ENCODE measurements around the gene TMEM140. TPM values are rescaled to one million over a fixed set of nuclear protein-coding genes. Genes with fewer than 3 reads are reported as not detected.

TMEM140 gene
- total RNA-seq, 2 donors from 2014 or later, result 4.0 to 9.6 TPM

DNA sequence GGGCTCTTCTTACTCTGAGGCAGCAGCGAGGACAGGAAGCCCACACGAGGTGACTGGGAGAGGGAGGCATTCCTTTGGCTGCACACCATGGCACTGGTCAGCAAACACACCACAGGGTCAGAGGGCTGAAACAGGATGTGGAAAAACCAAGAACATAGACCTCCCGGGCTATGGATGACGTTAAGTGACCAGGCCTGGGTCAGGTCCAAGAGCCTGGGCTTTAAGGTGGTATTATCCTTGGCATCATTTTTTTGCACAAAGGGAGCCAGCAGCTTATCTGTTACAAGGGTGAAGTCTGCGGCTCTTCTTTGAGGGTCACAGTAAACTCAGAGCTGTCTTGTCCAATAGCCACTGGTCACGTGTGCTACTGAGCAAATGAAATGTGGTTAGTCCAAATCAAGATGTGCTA, 56.5 kb downstream of the TMEM140 start:
- no peak for TF ChIP-seq POLR2A (IDR thresholded peaks at IDR 0.05)
- TF ChIP-seq, protein P1, sequence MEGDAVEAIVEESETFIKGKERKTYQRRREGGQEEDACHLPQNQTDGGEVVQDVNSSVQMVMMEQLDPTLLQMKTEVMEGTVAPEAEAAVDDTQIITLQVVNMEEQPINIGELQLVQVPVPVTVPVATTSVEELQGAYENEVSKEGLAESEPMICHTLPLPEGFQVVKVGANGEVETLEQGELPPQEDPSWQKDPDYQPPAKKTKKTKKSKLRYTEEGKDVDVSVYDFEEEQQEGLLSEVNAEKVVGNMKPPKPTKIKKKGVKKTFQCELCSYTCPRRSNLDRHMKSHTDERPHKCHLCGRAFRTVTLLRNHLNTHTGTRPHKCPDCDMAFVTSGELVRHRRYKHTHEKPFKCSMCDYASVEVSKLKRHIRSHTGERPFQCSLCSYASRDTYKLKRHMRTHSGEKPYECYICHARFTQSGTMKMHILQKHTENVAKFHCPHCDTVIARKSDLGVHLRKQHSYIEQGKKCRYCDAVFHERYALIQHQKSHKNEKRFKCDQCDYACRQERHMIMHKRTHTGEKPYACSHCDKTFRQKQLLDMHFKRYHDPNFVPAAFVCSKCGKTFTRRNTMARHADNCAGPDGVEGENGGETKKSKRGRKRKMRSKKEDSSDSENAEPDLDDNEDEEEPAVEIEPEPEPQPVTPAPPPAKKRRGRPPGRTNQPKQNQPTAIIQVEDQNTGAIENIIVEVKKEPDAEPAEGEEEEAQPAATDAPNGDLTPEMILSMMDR (IDR thresholded peaks at IDR 0.05), result no peak
- peak in 1 of 4 donors; percentile 53 for DNase-seq
- Histone ChIP-seq H3K27ac (peak overlapping the region; percentile 81 to 96 (median 89)), H3K4me1 (peaks cover 91% of the 10 kb centered on the region), H3K4me3 (no peak overlapping the region), H3K9me3 (no peaks in the 10 kb centered on the region), H3K36me3 (replicated peaks in 1 of 2; ENCODE audit: insufficient read depth in 1 of 2, low read depth in 2 of 2) (peaks cover 0 to 2% of the 10 kb centered on the region in 2 donors), H3K27me3 (no peaks in the 10 kb centered on the region)
- intact Hi-C loops (cut with DNase I), result no loop called here
- 46 to 58% methylated on average over 4 to 6 of the region's 6 CpGs for WGBS, 2 donors
- no peak for ATAC-seq

DNA sequence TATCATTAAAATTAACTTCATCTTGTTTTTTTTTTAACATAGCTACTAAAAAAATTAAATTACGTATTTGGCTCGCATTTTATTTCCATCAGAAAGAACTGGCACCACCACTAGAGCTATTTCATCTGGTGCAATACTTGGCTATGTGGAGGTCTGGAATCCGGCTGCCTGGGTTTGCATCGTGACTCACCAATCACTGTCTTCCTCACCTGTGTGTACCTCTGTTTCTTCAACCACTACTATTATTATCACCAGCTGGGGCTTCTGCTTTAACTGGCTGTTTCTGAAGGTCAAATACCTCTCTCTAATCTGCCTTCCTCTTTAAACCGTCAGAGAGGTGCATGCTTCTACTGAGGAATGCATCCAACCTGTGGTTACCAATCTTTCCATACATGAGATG, 57.0 kb downstream of the TMEM140 start:
- peak; percentile 78 to 90 (median 83) for DNase-seq
- intact Hi-C loops (cut with DNase I), result no loop called here
- H3K36me3 ChIP-seq (replicated peaks in 1 of 2; ENCODE audit: insufficient read depth in 1 of 2, low read depth in 2 of 2), result peaks cover 0 to 2% of the 10 kb centered on the region in 2 donors
- TF ChIP-seq POLR2A (IDR thresholded peaks at IDR 0.05), result peak in 1 of 3 donors; percentile 10
- TF ChIP-seq, protein P1 (IDR thresholded peaks at IDR 0.05), result peak in 4 of 7 experiments; percentile 6 to 34 (median 30)
- peaks cover 91% of the 10 kb centered on the region for H3K4me1 ChIP-seq
- peak; percentile 89 for ATAC-seq
- no peak overlapping the region for H3K4me3 ChIP-seq
- no peaks in the 10 kb centered on the region for H3K9me3 ChIP-seq
- 11 to 15% methylated on average over 5 of the region's 5 CpGs for WGBS, 2 donors
- H3K27ac ChIP-seq, result peak overlapping the region; percentile 81 to 96 (median 89)
- H3K27me3 ChIP-seq, result no peaks in the 10 kb centered on the region

DNA sequence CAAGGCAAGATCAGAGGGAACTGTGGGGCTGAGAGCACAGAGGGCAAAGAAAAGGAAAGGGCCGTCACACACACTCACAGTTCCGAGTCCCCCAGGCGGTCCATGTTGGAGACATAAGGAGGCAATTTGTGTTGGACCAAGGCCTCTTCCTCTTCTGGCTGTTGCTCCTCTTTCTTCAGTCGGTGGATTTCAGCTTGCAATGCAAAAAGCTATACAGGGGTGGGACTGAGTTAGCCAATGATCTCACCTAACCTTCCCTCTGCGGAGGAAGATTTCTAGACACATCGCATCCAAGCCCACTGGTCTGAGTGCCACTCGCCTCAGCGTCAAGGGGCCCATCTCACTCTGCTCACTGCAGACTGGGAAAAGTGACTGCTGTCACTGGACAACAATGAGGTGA, 58.0 kb downstream of the TMEM140 start:
- intact Hi-C loops (cut with DNase I), result no loop called here
- DNase-seq (no peak), ATAC-seq (no peak)
- no peaks in the 10 kb centered on the region for H3K27me3 ChIP-seq
- H3K4me3 ChIP-seq, result no peak overlapping the region
- H3K27ac ChIP-seq, result peak overlapping the region; percentile 64 to 96 (median 89)
- peaks cover 90% of the 10 kb centered on the region for H3K4me1 ChIP-seq
- peaks cover 0 to 2% of the 10 kb centered on the region in 2 donors for H3K36me3 ChIP-seq (replicated peaks in 1 of 2; ENCODE audit: insufficient read depth in 1 of 2, low read depth in 2 of 2)
- TF ChIP-seq, protein P1 (IDR thresholded peaks at IDR 0.05), result no peak
- no peak for TF ChIP-seq POLR2A (IDR thresholded peaks at IDR 0.05)
- 95 to 96% methylated on average over 8 of the region's 8 CpGs for WGBS, 2 donors
- no peaks in the 10 kb centered on the region for H3K9me3 ChIP-seq

DNA sequence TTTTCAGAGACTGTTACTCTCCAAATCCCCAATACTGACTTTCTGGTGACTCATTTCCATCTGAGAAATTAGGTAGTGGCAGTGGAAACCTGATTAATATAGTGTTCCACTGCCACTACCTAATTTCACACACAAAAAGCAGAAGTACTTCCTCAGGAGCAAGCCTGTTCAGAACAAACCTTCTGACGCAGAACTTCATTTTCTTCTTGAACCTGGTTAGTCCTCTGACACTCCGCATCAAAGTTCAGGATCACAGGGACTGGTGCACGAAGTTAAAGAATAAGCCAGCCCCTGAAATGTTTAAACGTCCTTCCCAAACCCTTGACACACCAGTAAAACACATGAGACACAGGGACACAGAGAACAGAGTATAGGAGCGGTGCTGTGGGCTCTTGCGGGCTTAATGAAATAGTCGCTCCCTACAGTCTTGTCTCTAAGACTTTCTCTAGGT, 59.1 kb downstream of the TMEM140 start:
- Histone ChIP-seq H3K27ac (peak overlapping the region; percentile 70 to 96 (median 94)), H3K27me3 (no peaks in the 10 kb centered on the region), H3K4me1 (peaks cover 79% of the 10 kb centered on the region), H3K36me3 (replicated peaks in 1 of 2; ENCODE audit: insufficient read depth in 1 of 2, low read depth in 2 of 2) (peaks cover 0 to 2% of the 10 kb centered on the region in 2 donors), H3K9me3 (no peaks in the 10 kb centered on the region), H3K4me3 (no peak overlapping the region)
- WGBS, 2 donors, result 51 to 58% methylated on average over 6 to 7 of the region's 7 CpGs
- intact Hi-C loops (cut with DNase I), result no loop called here
- ATAC-seq (no peak), DNase-seq (no peak)
- TF ChIP-seq, protein P1 (IDR thresholded peaks at IDR 0.05), result no peak
- no peak for TF ChIP-seq POLR2A (IDR thresholded peaks at IDR 0.05)
